GM12878 (cell line): ENCODE data around the gene NRTN. TPM values are rescaled to one million over a fixed set of nuclear protein-coding genes. Genes with fewer than 3 reads are reported as not detected.
A peak's percentile ranks its signal among the peaks of the same experiment; 100 is the strongest.

Experiments
- ATAC-seq: fragments of 200-7000 bp; cut with Tn5 transposase; 3 replicates; pipeline ENCODE4 v1.9.1; 2020; ENCODE audit warnings: mild to moderate bottlenecking, moderate library complexity
- BruUV-seq: library from RNA; stranded (reverse); fragments of 400-500 nt; replicated peaks from 2 replicates; lab custom pipeline; 2021; lab: Mats Ljungman, UMichigan
- CTCF ChIA-PET: fragments of 300-600 bp; sonication (Branson Sonifier 250); formaldehyde crosslinking; extraction: SDS; loops from one replicate; lab custom pipeline; 2021; ENCODE audit warnings: inconsistent platforms; lab: Yijun Ruan, JAX
- POLR2A ChIA-PET: fragments of 350-600 bp; formaldehyde crosslinking; extraction: SDS; loops from one replicate; lab custom pipeline; 2021; ENCODE audit warnings: inconsistent platforms; lab: Charles Lee
- RAD21 ChIA-PET: fragments of 300-600 bp; sonication (Branson Sonifier 250); formaldehyde crosslinking; loops from one replicate; lab custom pipeline; 2023; ENCODE audit warnings: antibody characterized with exemption; ENCODE audit not compliant: unreplicated experiment; lab: Charles Lee
- SMC1A ChIA-PET: fragments of 300-600 bp; sonication (Branson Sonifier 250); formaldehyde crosslinking; loops from one replicate; lab custom pipeline; 2023; ENCODE audit not compliant: unreplicated experiment, uncharacterized antibody; lab: Charles Lee
- DNase-seq: peaks from one replicate; pipeline ENCODE4 v3.0.0-alpha.2; 2011; ENCODE audit warnings: low read depth, low spot score
- FAIRE-seq: peaks from 3 replicates; lab custom pipeline; 2011; peaks lifted over from hg19 to GRCh38; lab: Jason Lieb, UNC
- H2AFZ ChIP-seq: 2 replicates; pipeline ENCODE4 v1.6.0; 2011; ENCODE audit warnings: low read depth, low read length, control low read depth; ENCODE audit not compliant: control insufficient read depth
- H3K27ac ChIP-seq: 2 replicates; pipeline ENCODE4 v1.5.1; 2011; ENCODE audit warnings: control low read depth; ENCODE audit not compliant: control insufficient read depth, insufficient read depth
- H3K27me3 ChIP-seq, 2 experiments: replicated peaks in 1 of 2; 2 replicates each; pipeline versions ENCODE4 v1.6.0 to v1.6.1; 2011; ENCODE audit warnings: low read length in 1 of 2; ENCODE audit not compliant: control insufficient read depth in 2 of 2, insufficient read depth in 2 of 2
- H3K36me3 ChIP-seq, 2 experiments: 2 replicates each; pipeline ENCODE4 v1.5.1; 2011; ENCODE audit warnings: low read length in 1 of 2; ENCODE audit not compliant: control insufficient read depth in 2 of 2, insufficient read depth in 2 of 2
- H3K4me1 ChIP-seq: 2 replicates; pipeline ENCODE4 v1.6.1; 2011; ENCODE audit warnings: mild to moderate bottlenecking, low read length, moderate library complexity, mixed read lengths; ENCODE audit not compliant: control insufficient read depth, insufficient read depth
- H3K4me2 ChIP-seq: 2 replicates; pipeline ENCODE4 v1.6.0; 2011; ENCODE audit warnings: control low read depth; ENCODE audit not compliant: control insufficient read depth, insufficient read depth
- H3K4me3 ChIP-seq: fragments of 200-600 bp; sonication (generic); 2 replicates; pipeline ENCODE4 v1.5.1; 2016
- H3K79me2 ChIP-seq: 2 replicates; pipeline ENCODE4 v1.6.0; 2011; ENCODE audit warnings: low read length; ENCODE audit not compliant: control insufficient read depth, insufficient read depth
- H3K9ac ChIP-seq: 2 replicates; pipeline ENCODE4 v1.8.0; 2011; ENCODE audit warnings: low read length, control low read depth, mixed read lengths; ENCODE audit not compliant: control insufficient read depth, insufficient read depth
- H3K9me3 ChIP-seq: replicated peaks from 3 replicates; pipeline ENCODE4 v1.5.1; 2011; ENCODE audit warnings: mild to moderate bottlenecking, low read length; ENCODE audit not compliant: control insufficient read depth, insufficient read depth
- H4K20me1 ChIP-seq: 2 replicates; pipeline ENCODE4 v1.6.0; 2011; ENCODE audit not compliant: control insufficient read depth, insufficient read depth
- BHLHE40 ChIP-seq, 2 experiments: fragments of 450-650 bp in 1 of 2; IDR thresholded peaks; 2 replicates each; pipeline ENCODE4 v1.6.1; 2011 to 2017; ENCODE audit warnings: low read depth in 2 of 2, borderline replicate concordance in 1 of 2, improper control_type of control experiment in 1 of 2, low read length in 1 of 2, mild to moderate bottlenecking in 1 of 2
- CHD2 ChIP-seq: IDR thresholded peaks from 2 replicates; pipeline ENCODE4 v1.6.1; 2011; ENCODE audit warnings: low read depth, low read length, improper control_type of control experiment, borderline replicate concordance
- EED ChIP-seq: sonication (generic); IDR thresholded peaks from 2 replicates; pipeline ENCODE4 v1.6.1; 2016; ENCODE audit warnings: antibody characterized with exemption, low read depth
- LARP7 ChIP-seq: fragments of 450-650 bp; IDR thresholded peaks from 2 replicates; pipeline ENCODE4 v1.6.1; 2017; ENCODE audit warnings: mild to moderate bottlenecking
- MXI1 ChIP-seq: fragments of 150-350 bp; IDR thresholded peaks from 2 replicates; pipeline ENCODE4 v1.6.1; 2011; ENCODE audit warnings: low read depth, mild to moderate bottlenecking, inconsistent platforms, low read length, improper control_type of control experiment
- NFIC ChIP-seq: IDR thresholded peaks from 2 replicates; pipeline ENCODE4 v1.6.1; 2012; ENCODE audit warnings: low read depth, mild to moderate bottlenecking, inconsistent platforms, low read length, moderate library complexity
- RAD21 ChIP-seq: IDR thresholded peaks from 2 replicates; pipeline ENCODE4 v1.6.1; 2011; ENCODE audit warnings: mild to moderate bottlenecking, low read depth, low read length, moderate library complexity; ENCODE audit not compliant: insufficient read depth
- RB1 ChIP-seq: fragments of 450-650 bp; formaldehyde crosslinking; IDR thresholded peaks from 2 replicates; pipeline ENCODE4 v1.6.1; 2017; ENCODE audit warnings: mild to moderate bottlenecking, borderline replicate concordance
- SMAD1 ChIP-seq: fragments of 450-650 bp; IDR thresholded peaks from 2 replicates; pipeline ENCODE4 v1.6.1; 2018; ENCODE audit warnings: mild to moderate bottlenecking, low read depth; ENCODE audit not compliant: partially characterized antibody
- SMC3 ChIP-seq: IDR thresholded peaks from 2 replicates; pipeline ENCODE4 v1.6.1; 2011; ENCODE audit warnings: low read length, improper control_type of control experiment, borderline replicate concordance
- STAT3 ChIP-seq: IDR thresholded peaks from 2 replicates; pipeline ENCODE4 v1.6.1; 2011; ENCODE audit warnings: low read depth, low read length, improper control_type of control experiment
- SUZ12 ChIP-seq: fragments of 200-600 bp; sonication (generic); IDR thresholded peaks from one replicate; pipeline ENCODE4 v1.6.1; 2018; ENCODE audit warnings: antibody characterized with exemption, mild to moderate bottlenecking; ENCODE audit not compliant: unreplicated experiment
- ZNF207 ChIP-seq: fragments of 450-650 bp; IDR thresholded peaks from 2 replicates; pipeline ENCODE4 v1.6.1; 2014; ENCODE audit warnings: antibody characterized with exemption, mild to moderate bottlenecking, borderline replicate concordance
- WGBS: methylation state at CpG from one replicate; pipeline ENCODE4 v1.1.6; 2016; ENCODE audit warnings: low lambda C conversion rate; ENCODE audit not compliant: insufficient replicate concordance, insufficient coverage; ENCODE audit errors: missing lambda C conversion rate; 5-methylcytosine and 5-hydroxymethylcytosine counted together
- in situ Hi-C: fragments of 300-500 bp; cut with MboI; formaldehyde crosslinking; loops from 9 replicates; pipeline ENCODE4 v1.14.3; 2018; ENCODE audit warnings: mixed read lengths
- intact Hi-C: fragments of 100-400 bp; cut with micrococcal nuclease; formaldehyde crosslinking; loops from one replicate; pipeline ENCODE4 v1.14.2; 2022; ENCODE audit not compliant: unreplicated experiment
- polyA plus RNA-seq, 11 experiments: library from polyadenylated mRNA; depleted of rRNA in 4 of 11; unstranded in 6 of 11; stranded (reverse) in 5 of 11; fragments of >200 nt; fragmentation: Nextera tagmentation in 4 of 11; fragmentation: Illumina TruSeq in 1 of 11; extraction: Ambion mirVana in 4 of 11; extraction: Trizol in 1 of 11; gene quantifications; 1 replicate in 1 of 11; 2 replicates in 10 of 11; pipeline versions ENCODE4 v1.2.1 to v1.2.3, GENCODE V29; 2011 to 2016; ENCODE audit warnings: inconsistent platforms in 2 of 11, missing spikeins in 2 of 11, low read depth in 1 of 11
- total RNA-seq, 4 experiments: library from RNA; depleted of rRNA in 3 of 4; stranded (reverse); fragments of >200 nt in 3 of 4; fragmentation: Illumina TruSeq in 1 of 4; extraction: Trizol in 1 of 4; gene quantifications; 2 replicates each; pipeline versions ENCODE4 v1.2.1 to v1.2.3, GENCODE V29; 2013 to 2021
- TF ChIP-seq, protein P1 (sequence below), 3 experiments: IDR thresholded peaks in 2 of 3; conservative IDR thresholded peaks in 1 of 3; 2 replicates each; pipeline ENCODE4 v1.5.1; 2011; ENCODE audit warnings: low read depth in 3 of 3, low read length in 3 of 3, mild to moderate bottlenecking in 3 of 3, control low read depth in 2 of 3, moderate library complexity in 2 of 3, inconsistent platforms in 1 of 3, mixed read lengths in 1 of 3; ENCODE audit not compliant: control insufficient read depth in 2 of 3, insufficient read depth in 1 of 3; ENCODE audit errors: extremely low read depth in 1 of 3

Gene NRTN
- total and polyA plus RNA-seq, 10 of the 15 experiments (the other 5 are each of a cell fraction or from before 2014, with no cell fraction given): not detected

DNA sequence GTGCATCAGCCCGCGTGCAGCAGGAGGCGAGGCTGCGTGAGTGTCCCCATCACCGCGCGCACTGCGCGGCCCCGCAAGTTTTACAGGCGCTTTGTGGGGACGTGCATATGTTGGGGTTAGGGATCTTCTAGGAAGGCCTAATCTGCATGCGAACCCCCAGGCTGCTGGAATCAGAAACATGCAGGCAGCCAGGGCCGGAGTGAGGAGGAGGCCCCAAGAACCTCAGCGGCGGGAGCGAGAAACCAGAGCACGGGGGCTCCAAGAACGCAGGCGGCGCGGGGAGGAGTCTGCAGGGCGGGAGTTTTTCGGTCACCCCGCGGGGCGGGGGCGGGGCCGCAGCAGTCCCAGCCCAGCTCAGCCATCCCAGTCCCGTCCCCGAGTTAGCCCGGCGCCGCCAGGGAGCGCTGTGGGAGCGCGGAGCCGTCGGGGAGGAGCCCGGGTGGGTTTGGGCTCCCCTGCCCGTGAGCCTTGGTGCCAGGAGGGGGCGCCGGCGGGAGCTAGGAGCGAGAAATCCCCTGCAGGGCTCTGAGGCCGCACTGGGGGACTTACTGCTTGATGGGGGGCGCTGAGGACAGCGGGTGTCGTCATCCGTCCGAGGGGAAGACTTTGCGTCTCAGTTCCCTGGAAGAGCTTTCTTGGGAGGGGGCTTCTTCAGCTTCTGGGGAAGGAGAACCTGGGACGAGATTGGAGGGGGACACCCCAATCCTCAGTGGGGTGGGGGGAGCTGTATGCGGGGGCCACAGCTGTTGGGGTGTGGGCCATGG, 933 bp upstream of the NRTN start (continued):
- TF ChIP-seq EED (0 out of 2 replicates have a peak, but pooled peaks have one; percentile 12), RB1 (peak; percentile 81; the same call in 1 of the 2 replicates), STAT3 (no peak), MXI1 (peak; percentile 44; the same call in 1 of the 2 replicates), CHD2 (0 out of 2 replicates have a peak, but pooled peaks have one; percentile 28), LARP7 (0 out of 2 replicates have a peak, but pooled peaks have one; percentile 32), BHLHE40 (IDR thresholded peaks at IDR 0.05; ENCODE audit: borderline replicate concordance in 1 of 2, low read depth in 2 of 2, low read length in 1 of 2) (peak; percentile 50 to 85; a peak in 2 of 4 replicates), ZNF207 (no peak), NFIC (no peak)

GRCh38 chr19:5805462-5806132, 730 bp downstream of the NRTN start:
- 5% methylated on average over 41 of the region's 46 CpGs for WGBS
- ChIA-PET CTCF (no interaction called here), SMC1A (no interaction called here), POLR2A (no interaction called here), RAD21 (no interaction called here)
- peak; percentile 53 for TF ChIP-seq SUZ12
- TF ChIP-seq RAD21: peak; percentile 14; the same call in 1 of the 2 replicates
- TF ChIP-seq, protein P1, sequence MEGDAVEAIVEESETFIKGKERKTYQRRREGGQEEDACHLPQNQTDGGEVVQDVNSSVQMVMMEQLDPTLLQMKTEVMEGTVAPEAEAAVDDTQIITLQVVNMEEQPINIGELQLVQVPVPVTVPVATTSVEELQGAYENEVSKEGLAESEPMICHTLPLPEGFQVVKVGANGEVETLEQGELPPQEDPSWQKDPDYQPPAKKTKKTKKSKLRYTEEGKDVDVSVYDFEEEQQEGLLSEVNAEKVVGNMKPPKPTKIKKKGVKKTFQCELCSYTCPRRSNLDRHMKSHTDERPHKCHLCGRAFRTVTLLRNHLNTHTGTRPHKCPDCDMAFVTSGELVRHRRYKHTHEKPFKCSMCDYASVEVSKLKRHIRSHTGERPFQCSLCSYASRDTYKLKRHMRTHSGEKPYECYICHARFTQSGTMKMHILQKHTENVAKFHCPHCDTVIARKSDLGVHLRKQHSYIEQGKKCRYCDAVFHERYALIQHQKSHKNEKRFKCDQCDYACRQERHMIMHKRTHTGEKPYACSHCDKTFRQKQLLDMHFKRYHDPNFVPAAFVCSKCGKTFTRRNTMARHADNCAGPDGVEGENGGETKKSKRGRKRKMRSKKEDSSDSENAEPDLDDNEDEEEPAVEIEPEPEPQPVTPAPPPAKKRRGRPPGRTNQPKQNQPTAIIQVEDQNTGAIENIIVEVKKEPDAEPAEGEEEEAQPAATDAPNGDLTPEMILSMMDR (IDR thresholded peaks at IDR 0.05 in 2 of 3, conservative IDR thresholded peaks at IDR 0.05 in 1 of 3; ENCODE audit: control insufficient read depth in 2 of 3, extremely low read depth in 1 of 3, insufficient read depth in 1 of 3, low read depth in 3 of 3, low read length in 3 of 3): peak; percentile 50 to 52 (median 52)
- TF ChIP-seq SMC3: peak; percentile 34; the same call in 1 of the 2 replicates
- no peak for TF ChIP-seq LARP7
- no peak for TF ChIP-seq SMAD1
- Histone ChIP-seq H3K27me3 (no peaks in the 10 kb centered on the region; a peak in 2 of 4 replicates), H3K9me3 (no peaks in the 10 kb centered on the region), H3K27ac (no peak overlapping the region), H3K4me1 (peaks cover 7% of the 10 kb centered on the region), H2AFZ (no peak overlapping the region), H4K20me1 (no peaks in the 10 kb centered on the region), H3K4me2 (no peak overlapping the region), H3K36me3 (no peaks in the 10 kb centered on the region), H3K9ac (no peak overlapping the region), H3K79me2 (no peaks in the 10 kb centered on the region), H3K4me3 (no peak overlapping the region)
- in situ Hi-C loops: loop anchor here (5.0 kb wide), 1 partner anchor 217 kb away; no protein-coding TSS in a partner anchor
- FAIRE-seq (no peak), DNase-seq (no peak), ATAC-seq (peak; percentile 30; the same call in 1 of the 3 replicates)
- BruUV-seq: no TSS peak
- intact Hi-C loops: loop anchor here (2.0 to 10.0 kb wide), 2 partner anchors 79 to 219 kb away; no protein-coding TSS in a partner anchor
